GM12892 (cell line): ENCODE measurements around the gene URM1.

Experiments
- POLR2A ChIP-seq: IDR thresholded peaks from 2 replicates; pipeline ENCODE4 v1.6.1; 2011; ENCODE audit warnings: low read depth, low read length, control low read depth
- TAF1 ChIP-seq: IDR thresholded peaks from 2 replicates; pipeline ENCODE4 v1.6.1; 2011; ENCODE audit warnings: low read depth, mild to moderate bottlenecking, control low read depth, low read length, borderline replicate concordance

DNA sequence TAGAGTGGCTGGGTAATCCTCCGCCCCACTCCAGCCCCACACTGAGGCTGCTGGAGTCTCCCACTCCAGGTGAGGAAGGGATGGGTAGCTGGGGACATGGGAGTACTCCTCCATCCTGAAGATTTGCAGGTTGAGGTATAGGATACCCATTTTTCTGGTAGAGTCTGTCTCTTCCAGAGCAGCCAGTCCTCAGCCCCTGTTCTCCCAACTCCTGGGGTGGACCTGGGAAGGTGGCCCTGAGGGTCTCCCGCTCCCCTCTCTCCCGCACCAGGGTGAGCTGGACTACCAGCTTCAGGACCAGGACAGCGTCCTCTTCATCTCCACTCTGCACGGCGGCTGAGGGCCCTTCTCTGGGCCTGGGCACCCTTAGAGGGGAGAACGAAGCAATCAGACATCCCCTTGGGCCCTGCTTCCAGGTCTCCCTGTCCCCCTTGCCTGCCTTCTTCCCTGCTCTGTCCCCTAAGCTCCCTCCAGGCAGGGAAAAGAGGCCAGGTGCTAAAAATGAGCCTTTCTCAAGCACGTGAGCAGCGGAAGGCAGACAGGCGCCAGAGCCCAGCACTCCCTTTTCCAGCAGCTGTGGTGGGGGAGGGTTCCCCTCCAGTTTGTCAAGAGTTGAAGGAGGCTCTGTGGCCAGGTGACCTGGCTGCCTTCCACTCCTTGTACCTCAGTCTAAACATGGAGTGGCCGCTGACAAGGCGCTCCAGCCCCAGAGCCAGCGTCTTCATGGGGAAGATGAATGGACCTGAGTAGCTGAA, 18.4 kb downstream of the URM1 start:
- TF ChIP-seq POLR2A (no peak), TAF1 (no peak)
